Measurements from ENCODE around the gene ZNF860. TPM values are rescaled to one million over a fixed set of nuclear protein-coding genes. Genes with fewer than 3 reads are reported as not detected.

Gene ZNF860
- total and polyA plus RNA-seq, 2 donors (not counting 3 experiments of a cell fraction or from before 2014, with no cell fraction given): 0.19 to 0.73 TPM

GRCh38 chr3:31953091-31953490 is 28.5 kb upstream of the ZNF860 start:
- H3K9ac ChIP-seq (replicated peaks; ENCODE audit: extremely low read depth, insufficient read depth, low read length): no peak overlapping the region
- TF ChIP-seq CTCF (IDR thresholded peaks at IDR 0.05; ENCODE audit: extremely low read depth in 1 of 2, insufficient read depth in 1 of 2, low read depth in 1 of 2, low read length in 2 of 2): no peak
- TF ChIP-seq JUN (IDR thresholded peaks at IDR 0.05; ENCODE audit: borderline replicate concordance, insufficient read depth, insufficient read length, low read depth): no peak
- TF ChIP-seq MYC (IDR thresholded peaks at IDR 0.05; ENCODE audit: low read depth, low read length): no peak
- H4K20me1 ChIP-seq (replicated peaks; ENCODE audit: control insufficient read depth, extremely low read depth, insufficient read depth, low read length): no peaks in the 10 kb centered on the region
- H3K36me3 ChIP-seq (ENCODE audit: control insufficient read depth in 2 of 2, extremely low read depth in 1 of 2, insufficient read depth in 2 of 2, low read length in 2 of 2): no peaks in the 10 kb centered on the region
- dilution Hi-C loops (cut with MboI; ENCODE audit: extremely low pct_ligation_motif_present, low sequenced_read_pairs): no loop called here
- no peak overlapping the region for H3K4me2 ChIP-seq (ENCODE audit: insufficient read depth, low read length)
- ChIA-PET POLR2A (no interaction called here), CTCF (no interaction called here)
- H3K9me3 ChIP-seq (replicated peaks; ENCODE audit: control insufficient read depth, insufficient read depth, low read length): peaks cover 4% of the 10 kb centered on the region
- FAIRE-seq: no peak
- no peaks in the 10 kb centered on the region for H3K4me1 ChIP-seq (ENCODE audit: control insufficient read depth, extremely low read depth, insufficient read depth, low read length)
- H3K27me3 ChIP-seq (ENCODE audit: control insufficient read depth in 2 of 2, insufficient read depth in 2 of 2, low read length in 2 of 2): no peaks in the 10 kb centered on the region
- H3K4me3 ChIP-seq (replicated peaks in 1 of 3; ENCODE audit: insufficient read depth in 1 of 3, low read depth in 1 of 3, low read length in 3 of 3): no peak overlapping the region
- H2AFZ ChIP-seq (ENCODE audit: low read depth, low read length): no peak overlapping the region
- no TSS peak for BruUV-seq (replicated peaks)
- no peak overlapping the region for H3K27ac ChIP-seq (ENCODE audit: insufficient read depth, low read depth, low read length)
- H3K79me2 ChIP-seq (ENCODE audit: control insufficient read depth, insufficient read depth, low read length): peaks cover 18% of the 10 kb centered on the region
- no peak for DNase-seq (ENCODE audit: low read depth, low spot score)
- H3K9me1 ChIP-seq (replicated peaks; ENCODE audit: control insufficient read depth, extremely low read depth, insufficient read depth, low read length): no peaks in the 10 kb centered on the region
- intact Hi-C loops (cut with micrococcal nuclease): no loop called here

GRCh38 chr3:31953636-31954035 is 27.9 kb upstream of the ZNF860 start:
- H3K36me3 ChIP-seq (ENCODE audit: control insufficient read depth in 2 of 2, extremely low read depth in 1 of 2, insufficient read depth in 2 of 2, low read length in 2 of 2): no peaks in the 10 kb centered on the region
- H3K27me3 ChIP-seq (ENCODE audit: control insufficient read depth in 2 of 2, insufficient read depth in 2 of 2, low read length in 2 of 2): no peaks in the 10 kb centered on the region
- H3K9me1 ChIP-seq (replicated peaks; ENCODE audit: control insufficient read depth, extremely low read depth, insufficient read depth, low read length): no peaks in the 10 kb centered on the region
- H3K9me3 ChIP-seq (replicated peaks; ENCODE audit: control insufficient read depth, insufficient read depth, low read length): peaks cover 4% of the 10 kb centered on the region
- BruUV-seq (replicated peaks): no TSS peak
- no peak for TF ChIP-seq GATA2 (IDR thresholded peaks at IDR 0.05; ENCODE audit: insufficient read depth, insufficient read length, low read depth, low read length)
- TF ChIP-seq POLR2A (IDR thresholded peaks at IDR 0.05; ENCODE audit: low read depth, low read length): no peak
- no peak for TF ChIP-seq EZH2 (IDR thresholded peaks at IDR 0.05; ENCODE audit: borderline replicate concordance, low read depth, low read length, severe bottlenecking)
- TF ChIP-seq POLR2AphosphoS5 (IDR thresholded peaks at IDR 0.05; ENCODE audit: insufficient read depth, low read depth, low read length): no peak
- no peak for TF ChIP-seq MYC (IDR thresholded peaks at IDR 0.05; ENCODE audit: low read depth, low read length)
- TF ChIP-seq FOS (IDR thresholded peaks at IDR 0.05; ENCODE audit: borderline replicate concordance, insufficient read depth, low read length): no peak
- no peak for TF ChIP-seq CTCF (IDR thresholded peaks at IDR 0.05; ENCODE audit: extremely low read depth in 1 of 2, insufficient read depth in 1 of 2, low read depth in 1 of 2, low read length in 2 of 2)
- no peak for TF ChIP-seq MAX (IDR thresholded peaks at IDR 0.05; ENCODE audit: insufficient read depth, insufficient read length)
- no peak for TF ChIP-seq JUN (IDR thresholded peaks at IDR 0.05; ENCODE audit: borderline replicate concordance, insufficient read depth, insufficient read length, low read depth)
- no peak overlapping the region for H2AFZ ChIP-seq (ENCODE audit: low read depth, low read length)
- H3K9ac ChIP-seq (replicated peaks; ENCODE audit: extremely low read depth, insufficient read depth, low read length): no peak overlapping the region
- DNase-seq (ENCODE audit: low read depth, low spot score) (no peak), FAIRE-seq (no peak)
- H3K79me2 ChIP-seq (ENCODE audit: control insufficient read depth, insufficient read depth, low read length): peaks cover 20% of the 10 kb centered on the region
- H3K4me2 ChIP-seq (ENCODE audit: insufficient read depth, low read length): no peak overlapping the region
- no peaks in the 10 kb centered on the region for H3K4me1 ChIP-seq (ENCODE audit: control insufficient read depth, extremely low read depth, insufficient read depth, low read length)
- POLR2A ChIA-PET: no interaction called here
- H3K4me3 ChIP-seq (replicated peaks in 1 of 3; ENCODE audit: insufficient read depth in 1 of 3, low read depth in 1 of 3, low read length in 3 of 3): no peak overlapping the region
- no peak overlapping the region for H3K27ac ChIP-seq (ENCODE audit: insufficient read depth, low read depth, low read length)
- intact Hi-C loops (cut with micrococcal nuclease): no loop called here
- no peaks in the 10 kb centered on the region for H4K20me1 ChIP-seq (replicated peaks; ENCODE audit: control insufficient read depth, extremely low read depth, insufficient read depth, low read length)
- dilution Hi-C loops (cut with MboI; ENCODE audit: extremely low pct_ligation_motif_present, low sequenced_read_pairs): no loop called here
- CTCF ChIA-PET: interaction anchor here (1.1 kb wide), 1 partner anchor 121 kb away, joined by 3 read pairs; no protein-coding TSS in a partner anchor

Measured in endothelial cell of umbilical vein (primary cell).